HG02642 (cell line): ENCODE results near the gene SAV1.
"Not testable (repeated sequence)": the region's sequence is repeated elsewhere in the genome, so short reads cannot be mapped to it uniquely, and the experiment has no call there.

ENCODE experiments used
- ATAC-seq: cut with Tn5 transposase; IDR thresholded peaks from one replicate; pipeline ENCODE4 v1.9.1; 2021; ENCODE audit warnings: mild to moderate bottlenecking; ENCODE audit not compliant: unreplicated experiment, poor library complexity

SAV1 gene

GRCh38 chr14:50666772-50667683 lies 1.1 kb downstream of the SAV1 start:
- no peak for ATAC-seq

GRCh38 chr14:50665300-50665699 lies 2.8 kb downstream of the SAV1 start:
- ATAC-seq, result peak; percentile 29

GRCh38 chr14:50664579-50664978 lies 3.5 kb downstream of the SAV1 start:
- ATAC-seq, result not testable (repeated sequence)

GRCh38 chr14:50659327-50659974 lies 8.7 kb downstream of the SAV1 start:
- ATAC-seq, result no peak

GRCh38 chr14:50658203-50658602 lies 9.9 kb downstream of the SAV1 start:
- ATAC-seq, result no peak

GRCh38 chr14:50657753-50658152 lies 10.4 kb downstream of the SAV1 start:
- ATAC-seq, result no peak

GRCh38 chr14:50656776-50657175 lies 11.3 kb downstream of the SAV1 start:
- no peak for ATAC-seq

GRCh38 chr14:50649691-50650090 lies 18.4 kb downstream of the SAV1 start:
- no peak for ATAC-seq

GRCh38 chr14:50647753-50648152 lies 20.4 kb downstream of the SAV1 start:
- no peak for ATAC-seq

- ATAC-seq, result peak; percentile 89
Measured at GRCh38 chr14:50647282-50647681, 20.8 kb downstream of the SAV1 start.

GRCh38 chr14:50635141-50635540 lies 33.0 kb downstream of the SAV1 start:
- ATAC-seq, result no peak

GRCh38 chr14:50633954-50634353 lies 34.2 kb downstream of the SAV1 start:
- no peak for ATAC-seq

- no peak for ATAC-seq
Measured at GRCh38 chr14:50631408-50631821, 36.7 kb downstream of the SAV1 start.

- not testable (repeated sequence) for ATAC-seq
Measured at GRCh38 chr14:50624947-50625346, 43.2 kb downstream of the SAV1 start.

- no peak for ATAC-seq
Measured at GRCh38 chr14:50624447-50624846, 43.7 kb downstream of the SAV1 start.

GRCh38 chr14:50622978-50623377 lies 45.1 kb downstream of the SAV1 start:
- ATAC-seq, result no peak

GRCh38 chr14:50620341-50620740 lies 47.8 kb downstream of the SAV1 start:
- no peak for ATAC-seq

GRCh38 chr14:50619569-50620141 lies 48.5 kb downstream of the SAV1 start:
- ATAC-seq, result no peak

GRCh38 chr14:50616275-50616674 lies 51.8 kb downstream of the SAV1 start:
- ATAC-seq, result no peak

GRCh38 chr14:50615552-50615951 lies 52.6 kb downstream of the SAV1 start:
- no peak for ATAC-seq

GRCh38 chr14:50615056-50615455 lies 53.0 kb downstream of the SAV1 start:
- no peak for ATAC-seq
